PC-9 (cell line): ENCODE data around the gene BABAM1. TPM values are rescaled to one million over a fixed set of nuclear protein-coding genes. Genes with fewer than 3 reads are reported as not detected.

Source experiments
- BruUV-seq: library from RNA; stranded (reverse); fragments of 400-500 nt; replicated peaks from 2 replicates; lab custom pipeline; 2021; lab: Mats Ljungman, UMichigan
- CTCF ChIA-PET: fragments of 300-600 bp; sonication (Branson Sonifier 250); formaldehyde crosslinking; loops from one replicate; lab custom pipeline; 2022; ENCODE audit warnings: antibody characterized with exemption; lab: Charles Lee
- POLR2A ChIA-PET: fragments of 300-600 bp; sonication (Branson Sonifier 250); formaldehyde crosslinking; loops from one replicate; lab custom pipeline; 2022; ENCODE audit warnings: antibody characterized with exemption; ENCODE audit not compliant: unreplicated experiment; lab: Charles Lee
- DNase-seq, 2 experiments: peaks; one replicate each; pipeline versions ENCODE4 v3.0.0 to v3.0.0-alpha.2; 2015 to 2022; ENCODE audit warnings: mixed read lengths in 1 of 2
- H2AFZ ChIP-seq: fragments of 200-600 bp; sonication (generic); 2 replicates; pipeline ENCODE4 v1.8.1; 2017; ENCODE audit warnings: antibody characterized with exemption
- H3F3A ChIP-seq: fragments of 200-600 bp; sonication (generic); 2 replicates; pipeline ENCODE4 v1.8.1; 2017; ENCODE audit warnings: antibody characterized with exemption, mild to moderate bottlenecking, low read depth; ENCODE audit not compliant: insufficient read depth
- H3K27ac ChIP-seq: fragments of 200-600 bp; sonication (generic); 2 replicates; pipeline ENCODE4 v1.6.1; 2016; ENCODE audit warnings: mixed run types
- H3K27me3 ChIP-seq: fragments of 200-600 bp; sonication (generic); 2 replicates; pipeline ENCODE4 v1.6.1; 2016; ENCODE audit warnings: low read depth, mixed run types; ENCODE audit not compliant: insufficient read depth
- H3K36me3 ChIP-seq: fragments of 200-600 bp; sonication (generic); 2 replicates; pipeline ENCODE4 v1.6.1; 2016; ENCODE audit warnings: low read depth, mixed run types
- H3K4me1 ChIP-seq: fragments of 200-600 bp; sonication (generic); replicated peaks from 2 replicates; pipeline ENCODE4 v1.6.1; 2016; ENCODE audit warnings: mixed run types; ENCODE audit not compliant: insufficient read depth
- H3K4me2 ChIP-seq: fragments of 200-600 bp; sonication (generic); 2 replicates; pipeline ENCODE4 v1.6.1; 2017; ENCODE audit warnings: mixed run types
- H3K4me3 ChIP-seq: fragments of 200-600 bp; sonication (generic); 2 replicates; pipeline ENCODE4 v1.6.1; 2016; ENCODE audit warnings: mixed run types
- H3K79me2 ChIP-seq: fragments of 200-600 bp; sonication (generic); 2 replicates; pipeline ENCODE4 v1.6.1; 2017; ENCODE audit warnings: low read depth, mixed run types
- H3K9me2 ChIP-seq: fragments of 200-600 bp; sonication (generic); 2 replicates; pipeline ENCODE4 v1.8.1; 2017; ENCODE audit warnings: mild to moderate bottlenecking; ENCODE audit not compliant: insufficient read depth
- H3K9me3 ChIP-seq: fragments of 200-600 bp; sonication (generic); 2 replicates; pipeline ENCODE4 v1.8.1; 2016; ENCODE audit warnings: low read depth; ENCODE audit not compliant: insufficient read depth
- H4K20me1 ChIP-seq: fragments of 200-600 bp; sonication (generic); 2 replicates; pipeline ENCODE4 v1.8.1; 2017; ENCODE audit not compliant: insufficient read depth
- CTCF ChIP-seq: fragments of 200-600 bp; sonication (generic); conservative IDR thresholded peaks from 2 replicates; pipeline ENCODE4 v1.6.1; 2017; ENCODE audit warnings: mixed run types, antibody characterized with exemption, mild to moderate bottlenecking, moderate library complexity
- EZH2 ChIP-seq: fragments of 200-600 bp; sonication (generic); IDR thresholded peaks from 2 replicates; pipeline ENCODE4 v1.8.0; 2017; ENCODE audit warnings: antibody characterized with exemption, low read depth
- intact Hi-C: fragments of 100-400 bp; cut with micrococcal nuclease; formaldehyde crosslinking; loops from one replicate; pipeline ENCODE4 v1.10.0; 2022; ENCODE audit not compliant: unreplicated experiment
- total RNA-seq: library from RNA; stranded (reverse); gene quantifications from 2 replicates; pipeline ENCODE4 v1.2.3, GENCODE V29; 2021

Gene BABAM1
- total RNA-seq, 1 experiment from 2014 or later = 127 TPM

GRCh38 chr19:17262557-17262956, 4.7 kb upstream of the BABAM1 start:
- POLR2A ChIA-PET = no interaction called here

GRCh38 chr19:17263712-17264640, 3.3 kb upstream of the BABAM1 start:
- Histone ChIP-seq H3K36me3 (no peaks in the 10 kb centered on the region), H3K27ac (no peak overlapping the region), H4K20me1 (no peaks in the 10 kb centered on the region), H3K9me3 (no peaks in the 10 kb centered on the region), H2AFZ (no peak overlapping the region), H3K79me2 (peaks cover 14% of the 10 kb centered on the region), H3K4me1 (peaks cover 28% of the 10 kb centered on the region), H3K4me2 (no peak overlapping the region), H3K27me3 (no peaks in the 10 kb centered on the region), H3K4me3 (no peak overlapping the region), H3F3A (peaks cover 32% of the 10 kb centered on the region), H3K9me2 (no peaks in the 10 kb centered on the region)
- ChIA-PET POLR2A (no interaction called here), CTCF (no interaction called here)
- peak in 1 of 2 experiments; percentile 32 for DNase-seq
- intact Hi-C loops = loop anchor here (5.0 kb wide), 1 partner anchor 37 kb away; the partner anchor contains the start of gene OCEL1
- TF ChIP-seq CTCF = no peak
- TF ChIP-seq EZH2 = no peak
- no TSS peak for BruUV-seq

More at GRCh38 chr19:17262557-17262956, 4.7 kb upstream of the BABAM1 start:
- Histone ChIP-seq H2AFZ (no peak overlapping the region), H3K4me3 (no peak overlapping the region), H3K27me3 (no peaks in the 10 kb centered on the region), H3K36me3 (no peaks in the 10 kb centered on the region), H3K27ac (no peak overlapping the region), H4K20me1 (no peaks in the 10 kb centered on the region), H3K9me3 (no peaks in the 10 kb centered on the region), H3K79me2 (peaks cover 2% of the 10 kb centered on the region), H3K4me1 (peaks cover 28% of the 10 kb centered on the region), H3K4me2 (no peak overlapping the region), H3K9me2 (no peaks in the 10 kb centered on the region), H3F3A (peaks cover 27% of the 10 kb centered on the region)
- CTCF ChIA-PET = no interaction called here
- no TSS peak for BruUV-seq
- no peak for TF ChIP-seq CTCF
- no peak for TF ChIP-seq EZH2
- no peak for DNase-seq
- intact Hi-C loops = loop anchor here (5.0 kb wide), 1 partner anchor 35 kb away; the partner anchor contains the start of gene OCEL1

- no peaks in the 10 kb centered on the region for H3K27me3 ChIP-seq
- peak in 1 of 2 experiments; percentile 34 for DNase-seq
- H3K9me2 ChIP-seq = no peaks in the 10 kb centered on the region
- H2AFZ ChIP-seq = no peak within 1 kb of the TSS
- H3K4me2 ChIP-seq = peak within 1 kb of the TSS; percentile 34; the same call in 1 of the 2 replicates
- H3K4me1 ChIP-seq = peaks cover 28% of the 10 kb centered on the region
- no peaks in the 10 kb centered on the region for H3K9me3 ChIP-seq
- H3F3A ChIP-seq = peaks cover 32% of the 10 kb centered on the region
- intact Hi-C loops = loop anchor here (5.0 kb wide), 1 partner anchor 37 kb away; the partner anchor contains the start of gene OCEL1
- no peaks in the 10 kb centered on the region for H4K20me1 ChIP-seq
- POLR2A ChIA-PET = interaction anchor here (0.6 kb wide), 1 partner anchor 9 kb away, joined by 3 read pairs; no protein-coding TSS in a partner anchor
- peaks cover 17% of the 10 kb centered on the region for H3K79me2 ChIP-seq
- no peak within 1 kb of the TSS for H3K4me3 ChIP-seq
- BruUV-seq = no TSS peak
- 0 out of 2 replicates have a peak, but pooled peaks cover 3% of the 10 kb centered on the region for H3K36me3 ChIP-seq
- H3K27ac ChIP-seq = peak within 1 kb of the TSS; percentile 70
- CTCF ChIA-PET = interaction anchor here (1.0 kb wide), 1 partner anchor 22 kb away, joined by 9 read pairs; no protein-coding TSS in a partner anchor
- TF ChIP-seq CTCF (no peak), EZH2 (no peak)
These were observed 2.6 kb upstream of the BABAM1 start, which contains the start of gene USHBP1 for GRCh38 chr19:17264641-17264979. USHBP1 (minus strand) TSS chr19:17264745; CDS start chr19:17264299, 446 bp downstream.
